Colon (tissue), 2 donors: ENCODE measurements around the gene PPIH.
"Not testable (repeated sequence)": the region's sequence is repeated elsewhere in the genome, so short reads cannot be mapped to it uniquely, and the experiment has no call there.

Source experiments
- FAIRE-seq: peaks from 2 replicates; lab custom pipeline; 2012; peaks lifted over from hg19 to GRCh38; lab: Jason Lieb, UNC
- donor health status: control.
- donor health status: control.

PPIH gene

DNA sequence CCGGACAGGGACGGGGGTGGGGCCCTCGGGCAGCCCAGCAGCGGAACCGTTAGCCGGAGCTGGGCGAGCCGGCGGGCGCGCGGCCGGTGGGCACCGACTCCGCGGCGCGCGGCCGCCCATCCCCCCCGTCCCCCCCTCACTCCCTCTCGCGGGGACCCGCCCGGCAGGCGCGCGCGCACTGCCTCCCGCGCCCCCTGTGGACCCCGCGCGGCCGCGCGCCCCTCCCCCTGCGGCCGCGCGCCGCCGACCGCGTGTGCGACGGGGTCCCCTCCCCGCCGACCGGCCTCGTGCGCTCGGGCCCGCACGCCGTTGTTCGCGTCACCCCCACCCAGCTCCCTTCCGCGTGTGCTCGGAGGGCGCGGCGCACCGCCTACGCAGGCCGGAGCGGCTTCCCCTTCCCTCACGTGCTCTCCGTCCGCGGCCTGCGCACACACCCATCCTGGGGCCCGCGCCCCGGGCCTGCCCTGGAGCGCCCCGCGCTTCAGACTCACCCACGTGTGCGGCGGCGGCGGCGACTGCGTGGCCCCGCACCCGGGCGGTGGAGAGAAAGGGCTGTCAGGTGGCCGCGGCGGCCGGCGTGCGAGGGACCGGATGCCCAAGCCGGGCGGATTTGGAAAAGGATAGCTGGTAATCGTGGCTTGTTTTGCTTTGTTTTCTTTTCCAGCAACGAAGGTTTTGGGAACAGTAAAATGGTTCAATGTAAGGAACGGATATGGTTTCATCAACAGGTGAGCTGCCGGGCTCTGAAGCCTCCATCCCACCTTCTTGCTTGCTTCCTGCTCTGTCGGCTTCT is 24.7 kb downstream of the PPIH start:
- FAIRE-seq, result no peak

DNA sequence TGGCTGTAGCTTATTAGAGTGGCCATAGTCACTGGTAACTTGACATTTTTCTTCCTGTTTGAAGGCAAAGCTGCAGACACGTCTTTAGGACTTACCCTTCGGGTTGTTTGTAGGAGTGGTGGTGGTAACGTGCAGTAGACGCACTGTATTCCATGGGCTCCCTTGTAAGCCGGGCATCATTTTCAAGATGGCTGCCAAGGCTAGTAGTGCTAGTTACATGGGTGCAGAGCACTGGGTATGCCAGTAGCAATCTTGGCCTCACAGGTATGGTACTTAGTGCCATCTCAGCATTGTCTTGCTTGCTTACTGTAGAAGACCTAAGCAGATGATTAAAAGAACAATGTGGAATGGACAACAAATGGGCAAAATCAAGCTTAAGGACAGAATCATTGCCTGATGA is 25.9 kb downstream of the PPIH start:
- FAIRE-seq, result no peak

DNA sequence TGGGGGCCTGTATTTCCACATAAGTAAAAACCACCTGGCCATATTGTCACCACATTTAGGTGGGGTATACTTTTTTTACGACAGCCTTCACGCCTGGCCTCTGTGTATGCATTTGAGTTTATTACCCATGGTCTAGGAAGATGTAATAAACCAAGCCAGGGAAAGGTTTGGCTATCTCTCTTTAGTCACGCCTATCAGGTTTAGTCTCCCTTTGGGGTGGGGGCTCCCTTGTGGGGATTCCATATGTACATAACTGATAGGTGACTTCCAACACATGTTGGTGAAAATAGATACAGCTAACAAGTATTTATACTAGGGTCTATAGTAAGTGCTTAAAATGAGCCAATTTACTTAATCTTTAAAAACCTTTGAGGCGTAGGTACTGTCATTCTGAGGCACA is 28.2 kb downstream of the PPIH start:
- FAIRE-seq, result no peak

DNA sequence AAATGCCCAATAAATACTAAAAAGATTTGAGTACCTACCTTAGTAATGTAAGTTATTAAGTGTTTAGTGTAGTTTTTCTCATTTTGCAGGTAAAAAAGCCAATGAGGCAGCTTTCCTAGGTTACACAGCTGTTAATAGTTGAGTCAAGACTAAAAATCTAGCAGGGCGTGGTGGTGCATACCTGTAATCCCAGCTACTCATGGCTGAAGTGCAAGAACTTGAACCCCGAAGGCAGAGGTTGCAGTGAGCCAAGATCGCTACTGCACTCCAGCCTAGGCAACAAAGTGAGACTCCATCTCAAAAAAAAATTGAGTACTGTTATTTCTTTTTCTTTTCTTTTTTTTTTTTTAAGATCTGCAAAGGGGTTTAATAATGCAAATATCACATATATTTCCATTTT is 31.7 kb downstream of the PPIH start:
- no peak for FAIRE-seq

DNA sequence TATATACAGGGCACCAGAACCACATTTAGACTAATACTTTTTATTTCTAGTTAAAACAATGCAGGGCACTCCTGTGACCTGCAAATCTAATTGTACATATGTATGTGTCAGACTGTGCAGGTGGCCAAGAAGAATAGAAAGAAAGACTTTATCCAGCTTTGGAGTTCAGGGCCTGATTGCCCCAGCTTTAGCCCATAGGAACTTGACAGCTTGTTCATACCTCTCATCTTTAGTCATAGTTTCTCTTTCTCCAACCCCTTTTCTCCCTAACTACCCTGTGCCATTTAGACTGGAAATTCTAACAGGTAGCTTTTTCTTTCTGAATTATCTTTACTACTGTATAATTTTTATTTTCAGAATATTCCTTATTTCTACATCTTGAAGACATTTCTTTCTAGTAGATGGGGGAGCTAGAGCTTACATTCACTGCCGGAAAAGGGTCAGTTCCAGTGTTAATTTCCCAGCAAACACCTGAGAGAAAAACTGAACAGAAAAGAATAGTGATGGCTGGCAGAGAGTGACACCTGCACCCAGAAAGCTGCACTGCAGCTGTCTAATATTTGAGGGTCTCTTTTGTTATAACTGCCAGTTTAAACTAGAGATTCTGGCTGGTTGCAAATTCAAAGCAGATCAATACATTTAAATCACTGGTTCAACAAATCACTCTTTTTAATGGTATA is 32.4 kb downstream of the PPIH start:
- FAIRE-seq, result no peak

DNA sequence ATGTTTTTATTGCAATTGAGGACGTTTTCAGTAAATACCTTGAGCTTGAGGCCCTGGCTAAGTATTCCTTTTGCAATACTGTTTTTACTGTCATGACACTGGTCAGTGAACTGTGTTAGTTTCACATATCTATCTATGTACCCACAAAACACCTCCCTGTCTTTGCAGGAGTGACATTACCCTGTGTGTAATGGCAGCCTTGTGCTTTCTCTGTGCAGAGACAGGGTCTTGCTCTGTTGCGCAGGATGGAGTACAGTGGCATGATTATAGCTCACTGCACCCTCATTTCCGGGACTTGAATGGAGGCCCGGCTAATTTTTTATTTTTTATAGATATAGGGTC is 32.9 kb downstream of the PPIH start:
- no peak for FAIRE-seq

DNA sequence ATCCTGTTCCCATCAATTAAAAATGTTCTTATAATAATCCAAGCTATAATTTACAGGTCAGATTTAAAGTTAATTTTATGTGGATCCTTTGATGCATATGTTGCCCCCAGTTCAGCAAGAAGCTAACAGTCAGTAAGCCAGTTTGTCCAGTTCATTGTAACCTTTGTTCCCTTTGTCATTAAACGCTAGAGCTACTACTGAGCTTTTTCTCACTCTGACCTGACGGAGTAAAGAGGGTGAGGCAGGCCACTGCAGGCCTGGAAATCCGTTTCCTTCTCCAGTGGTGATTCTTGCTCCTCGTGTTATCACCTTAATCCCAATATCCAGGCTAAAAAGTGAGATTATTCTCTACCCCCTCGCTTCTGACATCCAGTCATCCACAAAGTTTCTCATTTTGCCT is 34.2 kb downstream of the PPIH start:
- FAIRE-seq, result no peak

DNA sequence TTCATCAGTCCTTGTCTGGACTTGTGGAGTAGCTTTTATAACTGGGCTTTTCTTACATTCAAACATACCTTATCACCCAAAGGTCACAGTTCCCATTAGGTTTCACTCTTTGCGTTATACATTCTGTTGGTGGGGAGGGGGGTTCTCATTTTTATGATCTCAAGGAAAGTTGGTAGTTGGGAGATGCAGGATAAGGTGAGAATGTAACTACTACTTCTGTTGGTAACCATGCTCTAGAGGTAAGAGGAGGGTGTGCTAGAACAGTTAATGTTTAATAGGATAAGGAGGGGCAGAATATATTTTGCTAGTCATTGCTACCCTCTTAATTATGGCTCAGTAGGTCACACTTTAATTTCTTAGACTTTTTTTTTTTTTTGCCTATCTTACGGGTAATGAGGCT is 34.7 kb downstream of the PPIH start:
- no peak for FAIRE-seq

DNA sequence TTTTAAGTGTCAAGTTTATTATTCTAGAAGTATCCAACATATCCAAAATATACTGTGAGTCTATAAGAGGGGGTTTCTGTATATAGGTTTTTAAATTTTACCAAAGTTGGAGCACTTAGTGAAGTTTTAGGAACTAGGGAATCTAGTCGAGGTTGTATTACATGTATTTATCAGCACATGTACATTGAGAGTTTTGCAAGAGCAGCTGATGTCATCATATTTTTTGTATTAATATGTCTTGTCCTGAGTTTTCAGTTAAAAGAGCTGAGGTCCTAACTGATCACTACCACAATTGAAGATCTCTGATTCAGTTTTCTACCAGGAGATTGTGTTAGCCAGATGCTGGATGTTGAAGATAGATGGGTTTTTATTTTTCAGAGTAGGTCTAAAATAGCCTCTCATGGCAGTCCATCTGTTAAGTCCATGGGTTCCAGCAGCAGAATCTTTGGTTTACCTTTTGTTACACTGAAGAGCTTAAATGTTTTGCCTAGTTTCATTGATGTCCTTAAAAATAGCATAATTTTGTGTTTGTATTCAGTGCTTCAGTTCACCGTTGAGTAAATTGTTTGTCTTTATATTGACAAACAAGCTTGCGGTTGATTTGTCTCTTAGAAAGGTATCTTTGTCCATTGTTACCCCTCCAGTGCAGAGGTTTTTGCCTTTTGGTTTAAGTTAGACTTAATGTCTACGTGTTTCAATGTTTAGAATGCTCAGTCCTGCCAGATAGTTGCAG is 40.0 kb downstream of the PPIH start:
- FAIRE-seq, result no peak

DNA sequence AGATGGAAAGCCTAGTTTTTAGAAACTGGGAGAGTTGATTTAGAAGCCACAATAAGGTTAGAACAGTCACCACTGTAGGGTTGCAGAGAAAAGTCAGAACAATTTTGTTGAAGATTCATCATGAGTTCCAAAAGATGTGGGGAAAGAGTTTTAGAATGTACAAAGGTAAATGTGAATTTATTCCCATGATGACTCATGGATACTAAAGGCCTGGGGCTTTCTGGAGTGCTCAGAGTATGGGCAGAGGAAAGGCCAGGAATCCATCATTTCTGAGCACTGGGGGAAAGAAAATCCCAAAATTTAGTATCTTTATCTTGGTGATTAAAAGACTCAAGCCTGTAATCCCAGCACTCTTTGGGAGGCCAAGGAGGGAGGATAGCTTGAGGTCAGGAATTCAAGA is 41.8 kb downstream of the PPIH start:
- no peak for FAIRE-seq

DNA sequence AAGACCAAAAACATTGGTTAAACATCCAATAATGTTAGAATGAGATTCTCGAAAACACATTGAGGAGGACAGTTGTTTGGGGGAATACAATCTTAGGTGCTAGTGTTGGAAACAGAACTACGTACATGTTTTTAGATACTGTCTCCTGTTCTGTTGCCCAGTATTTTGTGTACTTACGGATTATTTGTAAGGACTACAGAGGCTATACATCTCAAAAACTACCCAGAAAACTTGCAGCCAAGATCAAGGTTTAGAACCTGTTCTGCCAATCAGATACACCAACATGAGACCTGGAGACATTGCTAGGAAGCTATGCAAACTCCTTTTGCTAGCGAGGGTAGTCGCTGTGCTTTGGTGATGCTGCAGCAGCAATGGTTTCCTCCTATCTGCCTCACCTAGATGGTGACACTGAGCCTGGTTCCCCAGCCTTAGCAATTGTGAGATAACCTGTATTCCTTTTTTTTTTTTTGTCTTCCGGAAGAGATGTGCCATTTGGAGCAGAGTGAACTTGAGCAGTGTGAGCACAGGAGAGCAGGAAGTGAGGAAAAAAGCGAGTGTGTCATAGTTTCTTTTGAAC is 45.8 kb downstream of the PPIH start:
- no peak for FAIRE-seq

DNA sequence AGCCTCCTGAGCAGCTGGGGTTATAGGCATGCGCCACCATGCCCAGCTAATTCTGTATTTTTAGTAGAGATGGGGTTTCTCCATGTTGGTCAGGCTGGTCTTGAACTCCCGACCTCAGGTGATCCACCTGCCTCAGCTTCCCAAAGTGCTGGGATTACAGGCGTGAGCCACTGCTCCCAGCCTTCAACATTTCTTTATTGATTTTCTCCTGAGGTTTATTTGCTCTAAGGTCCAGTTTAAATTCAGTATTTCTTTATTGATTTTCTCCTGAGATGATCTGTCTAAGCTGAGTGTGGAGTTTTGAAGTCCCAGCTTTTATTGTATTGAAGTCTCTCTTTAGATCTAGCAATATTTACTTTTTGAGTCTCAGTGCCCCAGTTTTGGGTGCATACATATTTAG is 54.6 kb downstream of the PPIH start:
- not testable (repeated sequence) for FAIRE-seq

DNA sequence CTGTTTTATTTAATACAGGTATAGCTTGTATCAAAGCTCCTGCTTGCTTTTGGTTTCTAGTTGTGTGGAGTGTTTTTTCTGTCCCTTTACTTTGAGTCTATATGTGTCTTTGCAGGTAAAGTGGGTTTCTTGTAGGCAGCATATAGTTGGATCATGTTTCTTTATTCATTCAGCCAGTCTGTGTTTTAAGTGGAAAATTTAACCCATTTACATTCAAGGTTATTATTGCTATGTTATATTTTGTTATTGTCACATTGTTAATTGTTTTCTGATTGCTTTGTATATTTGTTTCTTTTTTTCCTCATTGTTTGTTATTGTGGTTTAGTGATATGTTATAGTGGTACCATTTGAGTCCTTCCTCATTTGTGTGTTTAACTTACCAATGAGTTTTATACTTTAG is 55.1 kb downstream of the PPIH start:
- FAIRE-seq, result no peak

DNA sequence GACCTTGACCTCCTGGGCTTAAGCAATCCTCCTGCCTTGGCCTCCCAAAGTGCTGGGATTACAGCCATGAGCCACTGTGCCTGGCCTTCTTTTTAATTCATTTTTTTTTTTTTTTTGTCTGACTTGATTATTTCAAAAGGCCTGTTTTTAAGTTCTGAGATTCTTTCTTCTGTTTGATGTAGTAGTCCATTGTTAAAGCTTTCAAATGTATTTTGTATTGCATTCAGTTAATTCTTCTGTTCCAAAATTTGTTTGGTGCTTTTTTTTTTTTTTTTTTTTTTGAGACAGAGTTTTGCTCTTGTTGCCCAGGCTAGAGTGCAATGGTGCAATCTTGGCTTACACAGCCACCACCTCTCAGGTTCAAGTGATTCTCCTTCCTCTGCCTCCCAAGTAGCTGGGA is 56.2 kb downstream of the PPIH start:
- not testable (repeated sequence) for FAIRE-seq

DNA sequence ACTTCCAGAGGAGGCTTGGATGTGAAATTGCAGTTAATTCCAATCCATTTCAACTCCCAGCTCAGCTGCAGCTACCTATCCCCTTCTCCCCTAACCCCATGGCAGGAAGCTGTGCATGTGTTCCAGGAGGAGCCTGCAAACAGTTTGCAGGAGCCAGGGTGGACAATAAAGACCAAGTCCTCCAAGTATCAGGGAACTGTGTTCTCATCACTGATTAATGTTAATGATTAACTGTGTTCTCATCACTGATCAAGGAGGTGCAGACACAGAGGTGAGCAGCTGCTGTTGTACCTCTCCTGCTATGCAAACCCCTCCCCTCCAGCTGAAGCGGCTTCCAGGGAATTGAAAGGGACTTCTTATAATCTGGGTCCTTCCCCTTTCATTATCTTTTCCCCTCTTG is 62.6 kb downstream of the PPIH start:
- FAIRE-seq, result no peak

DNA sequence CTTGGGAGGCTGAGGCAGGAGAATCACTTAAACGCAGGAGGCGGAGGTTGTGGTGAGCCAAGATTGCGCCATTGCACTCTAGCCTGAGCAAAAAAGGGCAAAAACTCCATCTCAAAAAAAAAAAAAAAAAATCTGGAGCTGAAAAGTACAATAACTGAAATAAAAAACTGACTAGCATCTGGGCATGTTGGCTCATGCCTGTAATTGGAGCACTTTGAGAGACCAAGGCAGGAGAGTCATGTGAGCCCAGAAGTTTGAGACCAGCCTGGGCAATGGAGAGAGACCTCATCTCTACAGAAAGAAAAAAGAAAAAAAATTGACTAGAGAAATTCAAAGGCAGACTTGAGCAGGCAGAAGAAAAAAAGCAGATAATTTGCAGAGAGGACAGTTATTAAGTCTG is 63.7 kb downstream of the PPIH start:
- no peak for FAIRE-seq

DNA sequence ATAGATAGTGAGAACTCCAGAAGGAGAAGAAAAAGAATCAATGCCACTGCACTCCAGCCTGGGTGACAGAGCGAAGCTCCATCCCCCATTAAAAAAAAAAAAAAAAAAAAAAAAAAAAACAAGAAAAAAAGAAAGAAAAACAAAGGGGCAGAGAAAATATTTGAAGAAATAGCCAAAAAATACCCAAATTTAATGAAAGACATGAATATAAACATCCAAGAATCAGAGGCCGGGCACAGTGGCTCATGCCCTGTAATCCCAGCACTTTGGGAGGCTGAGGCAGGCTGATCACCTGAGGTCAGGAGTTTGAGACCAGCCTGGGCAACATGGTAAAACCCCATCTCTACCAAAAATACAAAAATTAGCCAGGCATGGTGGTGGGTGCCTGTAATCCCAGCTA is 64.2 kb downstream of the PPIH start:
- FAIRE-seq, result not testable (repeated sequence)

DNA sequence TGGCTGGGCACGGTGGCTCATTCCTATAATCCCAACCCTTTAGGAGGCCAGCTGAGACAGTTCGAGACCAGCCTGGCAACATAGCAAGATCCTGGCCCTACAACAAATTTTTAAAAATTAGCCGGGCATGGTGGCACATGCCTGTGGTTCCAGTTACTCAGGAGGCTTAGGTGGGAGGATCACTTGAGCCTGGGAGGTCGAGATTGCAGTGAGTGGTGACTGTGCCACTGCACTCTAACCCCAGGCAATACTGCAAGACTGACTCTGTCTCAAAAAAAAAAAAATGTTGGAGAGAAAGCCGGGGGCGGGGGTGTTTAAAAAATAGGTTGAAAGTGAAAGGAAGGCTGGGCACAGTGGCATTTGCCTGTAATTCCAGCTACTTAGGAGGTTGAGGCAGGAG is 65.3 kb downstream of the PPIH start:
- FAIRE-seq, result no peak

DNA sequence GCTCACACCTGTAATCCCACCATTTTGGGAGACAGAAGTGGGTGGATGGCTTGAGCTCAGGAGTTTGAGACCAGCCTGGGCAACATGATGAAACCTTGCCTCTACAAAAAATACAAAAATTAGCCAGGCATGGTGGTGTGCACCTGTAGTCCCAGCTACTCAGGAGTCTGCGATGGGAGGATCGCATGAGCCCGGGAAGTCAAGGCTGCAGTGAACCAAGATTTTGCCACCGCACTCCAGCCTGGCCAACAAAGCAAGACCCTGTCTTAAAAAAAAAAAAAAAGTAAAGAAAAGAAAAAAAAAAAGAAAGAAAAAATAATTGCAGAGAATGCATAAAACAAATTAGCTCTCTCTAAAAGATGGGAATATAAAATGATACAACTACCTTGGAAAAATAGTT is 67.6 kb downstream of the PPIH start:
- not testable (repeated sequence) for FAIRE-seq
